Aorta (tissue), 5 donors: ENCODE results near the gene ACAT2. TPM values are rescaled to one million over a fixed set of nuclear protein-coding genes. Genes with fewer than 3 reads are reported as not detected.
"Not testable (repeated sequence)": the region's sequence is repeated elsewhere in the genome, so short reads cannot be mapped to it uniquely, and the experiment has no call there.

Experiments used
- ATAC-seq: fragments of 200-7000 bp; cut with Tn5 transposase; one replicate; pipeline ENCODE4 v1.9.1; 2022; ENCODE audit warnings: moderate library complexity; ENCODE audit not compliant: low FRiP score
- DNase-seq, 2 donors: peaks; one replicate each; pipeline ENCODE4 v3.0.0-alpha.2; 2020
- H3K27ac ChIP-seq, 2 donors: one replicate each; pipeline ENCODE4 v1.5.1; 2013; ENCODE audit warnings: low read length in 2 of 2, mild to moderate bottlenecking in 2 of 2, moderate library complexity in 2 of 2, control low read depth in 1 of 2, inconsistent platforms in 1 of 2, low read depth in 1 of 2
- H3K27me3 ChIP-seq, 2 donors: one replicate each; pipeline ENCODE4 v1.6.1; 2013; ENCODE audit warnings: control low read depth in 1 of 2, low read length in 1 of 2, mild to moderate bottlenecking in 1 of 2, moderate library complexity in 1 of 2; ENCODE audit not compliant: insufficient read depth in 2 of 2, control insufficient read depth in 1 of 2
- H3K36me3 ChIP-seq, 2 donors: one replicate each; pipeline ENCODE4 v1.6.1; 2013; ENCODE audit warnings: control low read depth in 1 of 2, low read length in 1 of 2, mild to moderate bottlenecking in 1 of 2; ENCODE audit not compliant: insufficient read depth in 2 of 2, control insufficient read depth in 1 of 2
- H3K4me1 ChIP-seq, 2 donors: one replicate each; pipeline ENCODE4 v1.6.1; 2013; ENCODE audit warnings: low read length in 2 of 2, control low read depth in 1 of 2, mild to moderate bottlenecking in 1 of 2, moderate library complexity in 1 of 2; ENCODE audit not compliant: insufficient read depth in 2 of 2, control insufficient read depth in 1 of 2
- H3K4me3 ChIP-seq, 2 donors: one replicate each; pipeline ENCODE4 v1.5.1; 2013; ENCODE audit warnings: low read length in 2 of 2, control low read depth in 1 of 2, mild to moderate bottlenecking in 1 of 2
- H3K9me3 ChIP-seq: one replicate; pipeline ENCODE4 v1.6.1; 2013; ENCODE audit warnings: mild to moderate bottlenecking, low read length; ENCODE audit not compliant: control insufficient read depth
- WGBS, 2 donors: extraction: QIAGEN DNeasy Blood & Tissue Kit; methylation state at CpG; one replicate each; pipeline ENCODE4 v1.1.7; 2013; 5-methylcytosine and 5-hydroxymethylcytosine counted together
- intact Hi-C, 2 donors: fragments of 100-400 bp; cut with DNase I; formaldehyde crosslinking; loops; one replicate each; pipeline versions ENCODE4 v1.14.2 to v1.15.0; 2022
- polyA plus RNA-seq, 2 donors: library from polyadenylated mRNA; stranded (reverse); fragments of 200-250 nt; gene quantifications; one replicate each; pipeline ENCODE4 v1.2.3, GENCODE V29; 2013
- total RNA-seq, 2 donors: library from RNA; stranded (reverse); fragmentation: NEBNext Ultra II Directional; extraction: Animal tissue kit (Norgen Biotek cat#: 25700); gene quantifications; one replicate each; pipeline ENCODE4 v1.2.1, GENCODE V29; 2021
- donor health status: healthy with polysubstance abuse.
- donor health status: Bipolar disorder and iron deficiency.
- donor health status: DM: no; HTN: no; CAD: no.
- donor health status: DM: no; HTN: no; CAD: no.
- donor health status: DM: yes; HTN: yes; CAD: no.

ACAT2 gene
- total and polyA plus RNA-seq, 4 donors: 13.0 to 21.4 (median 17.6) TPM

DNA sequence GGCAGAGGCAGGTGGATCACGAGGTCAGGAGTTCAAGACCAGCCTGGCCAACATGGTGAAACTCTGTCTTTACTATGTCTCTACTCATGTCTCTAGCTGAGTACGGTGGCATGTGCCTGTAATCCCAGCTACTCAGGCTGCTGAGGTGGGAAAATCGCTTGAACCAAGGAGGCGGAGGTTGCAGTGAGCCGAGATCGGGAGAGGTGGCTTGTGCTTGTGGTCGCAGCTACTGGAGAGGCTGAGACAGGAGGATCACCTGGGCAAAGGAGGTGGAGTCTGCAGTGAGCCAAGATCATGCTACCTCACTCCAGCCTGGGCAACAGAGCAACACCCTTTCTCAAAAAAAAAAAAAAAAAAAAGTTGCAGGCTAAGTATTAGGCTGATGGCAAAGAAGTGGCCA lies 42.6 kb upstream of the ACAT2 start:
- intact Hi-C loops: no loop called here
- no peak for ATAC-seq
- H3K27ac ChIP-seq: no peak overlapping the region
- H3K36me3 ChIP-seq: no peaks in the 10 kb centered on the region
- H3K4me1 ChIP-seq: peaks cover 3 to 5% of the 10 kb centered on the region in 2 donors
- no peaks in the 10 kb centered on the region for H3K9me3 ChIP-seq
- H3K27me3 ChIP-seq: no peaks in the 10 kb centered on the region
- WGBS, 2 donors: 97 to 98% methylated on average over 7 of the region's 7 CpGs
- no peak for DNase-seq
- H3K4me3 ChIP-seq: no peak overlapping the region

DNA sequence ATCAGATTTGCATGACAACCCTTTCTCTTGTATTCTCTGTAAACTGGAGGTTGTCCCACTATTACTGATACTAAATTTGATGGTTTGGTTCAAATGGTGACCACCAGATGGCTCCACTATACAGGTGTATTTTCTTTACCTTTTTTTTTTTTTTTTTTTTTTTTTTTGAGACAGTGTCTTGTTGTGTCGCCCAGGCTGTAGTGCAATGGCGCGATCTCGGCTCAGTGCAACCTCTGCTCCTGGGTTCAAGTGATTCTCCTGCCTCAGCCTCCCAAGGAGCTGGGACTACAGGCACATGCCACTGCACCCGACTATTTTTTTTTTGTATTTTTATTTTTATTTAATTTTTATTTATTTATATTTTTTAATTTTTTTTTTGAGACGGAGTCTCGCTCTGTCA lies 41.1 kb upstream of the ACAT2 start:
- Histone ChIP-seq H3K4me1 (peaks cover 3 to 5% of the 10 kb centered on the region in 2 donors), H3K27ac (no peak overlapping the region), H3K9me3 (no peaks in the 10 kb centered on the region), H3K4me3 (no peak overlapping the region), H3K36me3 (no peaks in the 10 kb centered on the region), H3K27me3 (no peaks in the 10 kb centered on the region)
- 73 to 80% methylated on average over 7 of the region's 7 CpGs for WGBS, 2 donors
- intact Hi-C loops: no loop called here
- DNase-seq (no peak), ATAC-seq (no peak)

DNA sequence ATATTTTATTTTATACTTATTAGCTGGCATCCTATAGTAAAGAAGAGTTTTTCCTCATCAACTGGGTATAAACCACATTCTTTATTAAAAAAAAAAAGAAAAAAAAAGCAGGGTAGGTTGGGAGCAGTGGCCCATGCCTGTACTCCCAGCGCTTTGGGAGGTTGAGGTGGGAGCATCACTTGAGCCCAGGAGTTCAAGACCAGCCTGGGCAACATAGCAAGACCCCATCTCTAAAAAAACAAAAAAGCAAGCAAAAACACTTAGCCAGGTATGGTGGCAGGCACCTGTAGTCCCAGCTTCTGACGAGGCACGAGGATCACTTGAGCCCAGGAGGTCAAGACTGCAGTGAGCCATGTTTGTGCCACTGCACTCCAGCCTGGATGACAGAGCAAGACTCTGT lies 39.9 kb upstream of the ACAT2 start:
- DNase-seq, intact Hi-C loops, H3K27ac ChIP-seq, ATAC-seq, H3K36me3 ChIP-seq, H3K9me3 ChIP-seq, H3K4me3 ChIP-seq, H3K27me3 ChIP-seq, H3K4me1 ChIP-seq: not testable (repeated sequence)
- WGBS, 2 donors: 95 to 97% methylated on average over 3 of the region's 3 CpGs

DNA sequence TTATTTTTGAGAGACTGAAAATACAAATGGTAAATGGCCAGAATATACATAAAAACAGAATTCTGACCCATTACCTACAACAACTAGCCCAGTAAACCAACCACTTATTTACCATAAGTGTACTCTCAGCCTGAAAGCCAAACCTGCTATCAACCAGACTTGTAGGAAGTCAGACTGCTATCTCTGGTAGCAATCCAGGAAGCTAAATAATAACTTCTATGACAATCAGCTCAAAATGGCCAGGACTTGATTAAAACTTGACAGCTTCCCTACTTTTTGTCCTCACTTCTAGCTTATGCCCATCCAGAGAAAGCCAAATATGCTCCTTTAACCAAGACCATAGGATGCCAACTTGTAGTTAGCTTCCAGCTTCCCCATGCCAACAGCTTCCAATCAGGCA lies 39.2 kb upstream of the ACAT2 start:
- H3K27ac ChIP-seq: no peak overlapping the region
- no peaks in the 10 kb centered on the region for H3K9me3 ChIP-seq
- no peaks in the 10 kb centered on the region for H3K36me3 ChIP-seq
- no peak for ATAC-seq
- H3K27me3 ChIP-seq: no peaks in the 10 kb centered on the region
- DNase-seq: no peak
- no peak overlapping the region for H3K4me3 ChIP-seq
- intact Hi-C loops: no loop called here
- no peaks in the 10 kb centered on the region for H3K4me1 ChIP-seq

DNA sequence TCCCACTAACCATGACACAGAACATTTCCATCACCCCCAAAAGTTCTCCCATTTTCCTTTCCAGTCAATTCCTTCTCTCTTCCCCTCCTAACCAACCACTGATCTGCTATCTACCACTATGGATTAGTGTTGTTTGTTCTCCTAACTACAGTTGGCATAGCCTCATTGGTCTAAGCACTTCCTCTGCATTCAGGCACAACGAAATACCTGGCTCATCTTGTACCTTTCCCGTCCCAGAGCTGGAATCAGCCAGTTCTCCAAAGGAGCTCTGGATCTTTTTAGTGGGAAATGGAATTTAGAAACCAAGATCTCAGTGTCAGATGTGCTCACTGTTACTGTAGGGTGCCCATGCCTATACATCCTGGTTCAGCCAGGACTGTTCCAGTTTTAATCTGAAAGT lies 38.6 kb upstream of the ACAT2 start:
- Histone ChIP-seq H3K4me1 (no peaks in the 10 kb centered on the region), H3K36me3 (no peaks in the 10 kb centered on the region), H3K27me3 (no peaks in the 10 kb centered on the region), H3K9me3 (no peaks in the 10 kb centered on the region), H3K4me3 (no peak overlapping the region), H3K27ac (no peak overlapping the region)
- WGBS, 2 donors: 96 to 98% methylated on average over 2 of the region's 2 CpGs
- ATAC-seq: no peak
- DNase-seq: no peak
- intact Hi-C loops: no loop called here

DNA sequence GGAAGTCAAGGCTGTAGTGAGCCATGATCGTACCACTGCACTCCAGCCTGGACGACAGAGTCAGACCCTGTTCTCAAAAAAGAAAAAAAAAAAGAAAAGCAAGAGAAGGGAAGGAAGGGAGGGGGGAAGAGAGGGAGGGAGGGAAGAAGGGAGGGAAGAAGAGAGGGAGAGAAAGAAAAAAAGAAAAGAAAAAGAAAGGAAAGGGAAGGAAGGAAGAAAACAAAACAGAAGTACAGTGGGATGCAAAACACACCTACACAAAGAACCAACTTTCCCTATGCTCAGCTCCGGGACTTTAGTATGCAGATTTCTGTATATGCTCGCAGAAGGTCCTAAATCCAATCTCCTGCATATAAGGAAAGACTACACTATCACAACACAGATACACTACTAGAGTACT lies 37.1 kb upstream of the ACAT2 start:
- intact Hi-C loops: loop anchor here (5.0 kb wide), 2 partner anchors 32 to 38 kb away; partner anchors contain the start of genes ACAT2 (in 1 of the 2) and SOD2 (in 1 of the 2)

DNA sequence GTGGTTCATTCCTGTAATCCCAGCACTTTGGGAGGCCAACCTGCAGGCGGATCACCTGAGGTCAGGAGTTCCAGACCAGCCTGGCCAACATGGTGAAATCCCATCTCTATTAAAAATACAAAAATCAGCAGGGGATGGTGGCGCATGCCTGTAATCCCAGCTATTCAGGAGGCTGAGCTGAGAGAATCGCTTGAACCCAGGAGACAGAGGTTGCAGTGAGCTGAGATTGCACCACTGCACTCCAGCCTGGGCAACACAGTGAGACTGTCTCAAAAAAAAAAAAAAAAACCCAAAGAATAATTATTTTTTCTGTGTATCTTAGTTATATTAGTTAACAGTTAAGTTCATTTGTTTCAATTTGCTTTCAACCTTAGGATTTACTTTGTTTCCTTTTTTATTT lies 36.6 kb upstream of the ACAT2 start:
- 95% methylated on average over 3 of the region's 3 CpGs for WGBS, 2 donors
- not testable (repeated sequence) for ATAC-seq, H3K27me3 ChIP-seq, H3K9me3 ChIP-seq, H3K4me3 ChIP-seq, H3K27ac ChIP-seq, H3K36me3 ChIP-seq, H3K4me1 ChIP-seq, DNase-seq
- intact Hi-C loops: loop anchor here (5.0 kb wide), 2 partner anchors 33 to 37 kb away; partner anchors contain the start of genes ACAT2 (in 1 of the 2) and SOD2 (in 1 of the 2)

More for the DNA sequence above, 37.1 kb upstream of the ACAT2 start:
- H3K4me3 ChIP-seq: no peak overlapping the region
- H3K4me1 ChIP-seq: peaks cover 0 to 2% of the 10 kb centered on the region in 2 donors
- no peaks in the 10 kb centered on the region for H3K9me3 ChIP-seq
- no peaks in the 10 kb centered on the region for H3K36me3 ChIP-seq
- no peak for DNase-seq
- no peak for ATAC-seq
- no peaks in the 10 kb centered on the region for H3K27me3 ChIP-seq
- WGBS, 2 donors: 86 to 89% methylated on average over 4 of the region's 4 CpGs
- H3K27ac ChIP-seq: no peak overlapping the region

DNA sequence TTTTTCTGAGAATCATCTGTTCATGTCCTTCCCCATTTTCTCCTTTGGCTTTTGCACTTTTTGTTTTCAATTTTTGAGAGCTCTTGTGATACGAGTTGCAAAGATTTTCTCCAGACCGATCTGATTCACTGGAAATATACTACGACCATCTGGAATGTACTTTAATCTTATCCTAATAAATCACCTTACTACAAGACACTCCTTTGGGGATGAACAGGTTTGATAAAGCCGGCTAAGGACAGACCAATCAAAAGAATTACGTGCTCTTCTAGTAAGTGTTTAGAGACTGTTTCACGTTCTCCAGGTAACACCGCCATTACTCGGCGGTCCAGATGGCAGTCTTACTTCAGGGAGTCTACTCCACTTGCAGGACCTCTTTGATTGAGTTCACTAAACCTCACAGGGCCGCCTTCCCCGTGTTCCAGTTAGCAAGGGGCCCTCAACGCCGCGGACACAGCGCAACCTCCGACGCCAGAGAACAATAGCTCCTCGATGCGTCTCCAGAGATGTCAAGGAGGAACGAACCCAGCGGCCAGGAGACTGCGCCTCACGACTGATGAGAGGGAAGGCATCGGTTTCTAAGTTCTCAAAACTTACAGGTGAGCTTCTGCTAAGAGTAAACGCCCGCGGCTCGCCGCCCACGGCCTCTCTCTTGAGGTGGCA lies 35.5 kb upstream of the ACAT2 start:
- ATAC-seq: peak; percentile 50
- no peaks in the 10 kb centered on the region for H3K9me3 ChIP-seq
- WGBS, 2 donors: 1% methylated on average over 30 of the region's 30 CpGs
- H3K4me3 ChIP-seq: peak overlapping the region; percentile 49 to 81
- intact Hi-C loops: loop anchor here (2.0 to 5.0 kb wide), 3 partner anchors 34 to 36 kb away; partner anchors contain the start of genes SOD2 (in 2 of the 2) and ACAT2 (in 1 of the 2)
- H3K27me3 ChIP-seq: no peaks in the 10 kb centered on the region
- H3K36me3 ChIP-seq: no peaks in the 10 kb centered on the region
- peaks cover 0 to 2% of the 10 kb centered on the region in 2 donors for H3K4me1 ChIP-seq
- no peak for DNase-seq
- H3K27ac ChIP-seq: peak overlapping the region; percentile 24 to 91
